HUES64 (cell line): ENCODE data around the gene FBLN1.

Experiments
- H3K27ac ChIP-seq: 2 replicates; pipeline ENCODE4 v1.7.0; 2013; ENCODE audit warnings: low read depth, low read length, inconsistent platforms
- H3K27me3 ChIP-seq: 2 replicates; pipeline ENCODE4 v1.6.1; 2013; ENCODE audit warnings: mild to moderate bottlenecking, low read length; ENCODE audit not compliant: insufficient read depth
- H3K36me3 ChIP-seq: 2 replicates; pipeline ENCODE4 v1.6.1; 2013; ENCODE audit warnings: mild to moderate bottlenecking, low read length; ENCODE audit not compliant: insufficient read depth
- H3K4me1 ChIP-seq: 2 replicates; pipeline ENCODE4 v1.6.1; 2013; ENCODE audit warnings: mild to moderate bottlenecking, low read length, moderate library complexity; ENCODE audit not compliant: insufficient read depth
- H3K4me3 ChIP-seq: 2 replicates; pipeline ENCODE4 v1.5.1; 2013; ENCODE audit warnings: mild to moderate bottlenecking, low read length, moderate library complexity
- H3K9ac ChIP-seq: 2 replicates; pipeline ENCODE4 v1.6.1; 2013; ENCODE audit warnings: mild to moderate bottlenecking, low read depth, low read length
- H3K9me3 ChIP-seq: 2 replicates; pipeline ENCODE4 v1.6.1; 2013; ENCODE audit warnings: low read depth, low read length; ENCODE audit not compliant: insufficient read depth
- WGBS: fragments of 150-250, 120-280 bp; methylation state at CpG from one replicate; pipeline ENCODE4 v1.1.7; 2013; ENCODE audit warnings: missing lambda C conversion rate; 5-methylcytosine and 5-hydroxymethylcytosine counted together

FBLN1 gene

DNA sequence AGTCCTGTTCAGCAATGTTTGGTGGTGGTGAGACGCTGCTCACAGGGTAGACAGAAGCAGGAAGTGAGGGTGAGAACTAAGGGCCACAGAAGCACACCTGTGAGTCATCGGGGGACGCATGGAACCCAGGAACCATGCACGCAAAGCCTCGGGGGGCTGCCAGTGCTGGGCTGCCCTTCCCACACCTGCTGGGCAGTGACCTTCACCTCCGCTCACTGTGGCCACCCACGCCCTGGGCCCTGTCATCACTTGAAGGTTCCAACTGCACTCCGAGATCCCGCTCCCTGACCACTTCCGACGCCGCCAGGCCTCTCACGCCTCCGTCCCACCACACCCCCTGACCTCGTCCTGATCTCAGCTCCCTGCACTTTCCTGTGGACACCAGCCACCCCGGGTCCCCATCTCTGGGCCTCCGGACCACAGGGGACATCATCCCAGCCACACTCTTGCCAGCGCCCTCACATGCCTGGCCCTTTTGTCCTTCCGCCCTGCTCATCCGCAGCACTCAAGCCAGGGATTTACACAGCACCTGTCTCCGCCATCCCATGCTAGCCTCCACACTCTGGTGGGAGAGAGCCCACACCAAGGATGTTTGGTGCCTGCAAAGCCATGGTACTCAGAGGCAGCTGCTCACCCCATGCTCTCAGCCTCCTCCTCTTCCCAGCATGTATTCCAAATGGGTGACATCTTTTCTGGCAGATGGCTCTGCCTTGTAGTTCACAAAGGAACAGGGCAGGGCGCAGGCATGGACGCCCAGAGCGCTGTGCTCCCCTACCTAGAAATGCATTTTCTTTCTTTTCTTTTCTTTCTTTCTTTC is 145.8 kb downstream of the FBLN1 start:
- Histone ChIP-seq H3K9me3 (no peaks in the 10 kb centered on the region), H3K27me3 (peaks cover 19% of the 10 kb centered on the region), H3K4me3 (no peak overlapping the region), H3K27ac (no peak overlapping the region), H3K36me3 (no peaks in the 10 kb centered on the region), H3K4me1 (no peaks in the 10 kb centered on the region), H3K9ac (no peak overlapping the region)
- WGBS = 90% methylated on average over 24 of the region's 24 CpGs

DNA sequence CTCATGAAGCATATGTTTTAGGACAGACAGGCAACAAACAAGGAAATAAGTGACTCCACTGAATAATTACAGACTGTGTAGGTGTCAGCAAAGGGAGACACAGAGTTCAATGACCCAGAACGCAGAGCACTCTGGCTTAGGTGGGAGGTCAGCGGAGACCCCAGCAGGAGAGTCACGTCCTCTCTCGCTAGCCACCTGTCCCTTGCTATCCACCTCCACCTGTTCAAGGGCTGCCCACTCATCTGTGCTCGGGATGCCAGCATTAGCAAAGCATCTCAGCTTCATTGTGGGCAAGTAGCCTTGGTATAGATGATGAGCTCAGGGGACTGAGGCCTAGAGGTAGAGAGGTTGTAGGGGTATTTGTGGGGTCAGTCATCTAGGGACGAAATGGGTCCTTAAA is 147.1 kb downstream of the FBLN1 start:
- WGBS = 93% methylated on average over 6 of the region's 6 CpGs

DNA sequence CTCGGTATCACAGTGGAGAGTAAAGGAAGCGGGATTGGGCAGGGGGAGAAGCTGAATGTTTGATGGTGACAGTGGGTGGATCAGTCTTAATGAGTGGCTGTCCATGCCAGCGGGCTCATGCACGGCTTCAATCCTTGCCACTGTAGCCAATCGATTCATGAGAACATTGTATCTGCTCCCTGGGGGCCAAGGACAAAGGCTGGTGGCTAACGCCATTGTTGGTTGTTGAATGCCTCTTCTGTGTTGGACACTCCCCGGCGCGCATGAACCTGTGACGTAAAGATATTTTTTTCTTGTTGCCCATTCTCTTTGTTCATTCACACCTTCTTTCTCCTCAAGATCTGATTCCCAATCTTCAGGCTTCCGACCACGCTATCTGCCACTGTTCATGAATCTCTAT is 148.0 kb downstream of the FBLN1 start:
- Histone ChIP-seq H3K9me3 (no peaks in the 10 kb centered on the region), H3K4me3 (no peak overlapping the region), H3K27me3 (peaks cover 8% of the 10 kb centered on the region), H3K27ac (no peak overlapping the region), H3K4me1 (no peaks in the 10 kb centered on the region), H3K9ac (no peak overlapping the region), H3K36me3 (no peaks in the 10 kb centered on the region)
- WGBS = 96% methylated on average over 12 of the region's 12 CpGs

More for the DNA sequence above, 147.1 kb downstream of the FBLN1 start:
- Histone ChIP-seq H3K27me3 (peaks cover 16% of the 10 kb centered on the region), H3K9me3 (no peaks in the 10 kb centered on the region), H3K27ac (no peak overlapping the region), H3K4me1 (no peaks in the 10 kb centered on the region), H3K9ac (no peak overlapping the region), H3K4me3 (no peak overlapping the region), H3K36me3 (no peaks in the 10 kb centered on the region)
